Measurements from ENCODE around the gene EXOC4.

GRCh38 chr7:133207687-133208086 lies 45.2 kb upstream of the EXOC4 start:
- TF ChIP-seq CTCF (IDR thresholded peaks at IDR 0.05) (no peak), POLR2A (IDR thresholded peaks at IDR 0.05) (no peak), POLR2AphosphoS5 (IDR thresholded peaks at IDR 0.05; ENCODE audit: insufficient read depth in 1 of 2, low read depth in 1 of 2) (no peak)

Data from vagina (tissue), 2 donors.